ENCODE results near the gene FYB2. TPM values are rescaled to one million over a fixed set of nuclear protein-coding genes. Genes with fewer than 3 reads are reported as not detected.

Gene FYB2
- total RNA-seq, 1 experiment from 2014 or later, result 0.15 TPM

- POLR2A ChIA-PET, result no interaction called here
- H3K4me1 Mint-ChIP-seq, result no peaks in the 10 kb centered on the region
- no peak overlapping the region for H3K27ac Mint-ChIP-seq
- DNase-seq (ENCODE audit: low spot score), result no peak
- H3K27me3 Mint-ChIP-seq (ENCODE audit: low read depth), result no peaks in the 10 kb centered on the region
- H3K9me3 Mint-ChIP-seq, result 0 out of 2 replicates have a peak, but pooled peaks cover 3% of the 10 kb centered on the region
- ATAC-seq, result no peak
- H3K36me3 Mint-ChIP-seq, result no peaks in the 10 kb centered on the region
- no peak overlapping the region for H3K4me3 Mint-ChIP-seq
- CTCF ChIA-PET, result no interaction called here
- no peak for TF ChIP-seq FOXJ3 (CRISPR knock-in tag; IDR thresholded peaks at IDR 0.05; ENCODE audit: borderline replicate concordance)
- TF ChIP-seq PRRX2 (CRISPR knock-in tag; IDR thresholded peaks at IDR 0.05), result no peak
- no peak for TF ChIP-seq ATF2 (CRISPR knock-in tag; IDR thresholded peaks at IDR 0.05; ENCODE audit: borderline replicate concordance, low read depth)
- TF ChIP-seq RORB (CRISPR knock-in tag; IDR thresholded peaks at IDR 0.05), result no peak
- TF ChIP-seq HMGA2 (CRISPR knock-in tag; IDR thresholded peaks at IDR 0.05), result no peak
- no peak for TF ChIP-seq PRDM15 (CRISPR knock-in tag; IDR thresholded peaks at IDR 0.05)
- no peak for TF ChIP-seq NFATC4 (CRISPR knock-in tag; IDR thresholded peaks at IDR 0.05)
- TF ChIP-seq ZNF532 (CRISPR knock-in tag; IDR thresholded peaks at IDR 0.05; ENCODE audit: borderline replicate concordance), result no peak
Measured at GRCh38 chr1:56856186-56856585, 37.0 kb upstream of the FYB2 start.

- CTCF ChIA-PET, result interaction anchor here (0.5 to 0.6 kb wide), 2 partner anchors 569 to 1177 kb away, joined by 3 read pairs; partner anchors contain the start of gene DAB1
- POLR2A ChIA-PET, result no interaction called here
- H3K36me3 Mint-ChIP-seq, result no peaks in the 10 kb centered on the region
- no peak overlapping the region for H3K27ac Mint-ChIP-seq
- H3K9me3 Mint-ChIP-seq, result no peaks in the 10 kb centered on the region
- H3K4me3 Mint-ChIP-seq, result no peak overlapping the region
- DNase-seq (ENCODE audit: low spot score) (no peak), ATAC-seq (no peak)
- TF ChIP-seq PREB (CRISPR knock-in tag; IDR thresholded peaks at IDR 0.05; ENCODE audit: borderline replicate concordance) (no peak), ZBTB43 (CRISPR knock-in tag; IDR thresholded peaks at IDR 0.05) (no peak), ZNF416 (CRISPR knock-in tag; IDR thresholded peaks at IDR 0.05) (no peak), ATF2 (CRISPR knock-in tag; IDR thresholded peaks at IDR 0.05; ENCODE audit: borderline replicate concordance, low read depth) (no peak), ZSCAN18 (CRISPR knock-in tag; IDR thresholded peaks at IDR 0.05) (no peak), GABPB1 (CRISPR knock-in tag; IDR thresholded peaks at IDR 0.05) (no peak), HMGA2 (CRISPR knock-in tag; IDR thresholded peaks at IDR 0.05) (no peak), FOXP4 (CRISPR knock-in tag; IDR thresholded peaks at IDR 0.05) (no peak), ZBTB21 (CRISPR knock-in tag; IDR thresholded peaks at IDR 0.05; ENCODE audit: borderline replicate concordance) (no peak)
- H3K4me1 Mint-ChIP-seq, result peaks cover 4% of the 10 kb centered on the region
- H3K27me3 Mint-ChIP-seq (ENCODE audit: low read depth), result no peaks in the 10 kb centered on the region
Measured at GRCh38 chr1:56855190-56855589, 36.0 kb upstream of the FYB2 start.
